Naive thymus-derived CD4-positive, alpha-beta T cell (primary cell): ENCODE data around the gene DHRS7B. TPM values are rescaled to one million over a fixed set of nuclear protein-coding genes. Genes with fewer than 3 reads are reported as not detected.

Source experiments
- ATAC-seq: fragments of 150-1000 bp; cut with Tn5 transposase; 2 replicates; pipeline ENCODE4 v1.10.0; 2021; ENCODE audit warnings: mild to moderate bottlenecking, moderate library complexity
- CTCF ChIA-PET: fragments of 350-600 bp; sonication (Branson Sonifier 250); formaldehyde crosslinking; loops from one replicate; lab custom pipeline; 2021; ENCODE audit warnings: antibody characterized with exemption; lab: Charles Lee
- POLR2A ChIA-PET: fragments of 350-600 bp; sonication (Branson Sonifier 250); formaldehyde crosslinking; loops from one replicate; lab custom pipeline; 2021; ENCODE audit warnings: antibody characterized with exemption, inconsistent platforms; lab: Charles Lee
- DNase-seq, 9 donors: peaks; one replicate each; pipeline versions ENCODE4 v3.0.0 to v3.0.0-alpha.2; 2020 to 2022; ENCODE audit warnings: mixed read lengths in 1 of 9
- H3K27ac ChIP-seq: one replicate; pipeline ENCODE4 v1.7.0; 2013; ENCODE audit warnings: mild to moderate bottlenecking, low read depth, low read length, moderate library complexity
- H3K27me3 ChIP-seq, 2 donors: one replicate each; pipeline ENCODE4 v1.7.0; 2013; ENCODE audit warnings: low read length in 2 of 2, mild to moderate bottlenecking in 2 of 2, moderate library complexity in 2 of 2; ENCODE audit not compliant: control insufficient read depth in 2 of 2, insufficient read depth in 2 of 2
- H3K36me3 ChIP-seq, 3 experiments: 1 replicate in 2 of 3; 2 replicates in 1 of 3; pipeline ENCODE4 v1.7.0; 2013; ENCODE audit warnings: low read length in 3 of 3, mild to moderate bottlenecking in 3 of 3, moderate library complexity in 1 of 3; ENCODE audit not compliant: insufficient read depth in 3 of 3, control insufficient read depth in 2 of 3
- H3K4me1 ChIP-seq, 2 donors: one replicate each; pipeline ENCODE4 v1.7.0; 2013; ENCODE audit warnings: low read length in 2 of 2, mild to moderate bottlenecking in 2 of 2, moderate library complexity in 1 of 2; ENCODE audit not compliant: control insufficient read depth in 2 of 2, insufficient read depth in 2 of 2
- H3K4me3 ChIP-seq: 2 replicates; pipeline ENCODE4 v1.7.0; 2013; ENCODE audit warnings: mild to moderate bottlenecking, low read length
- H3K9me3 ChIP-seq, 3 experiments: 1 replicate in 2 of 3; 2 replicates in 1 of 3; pipeline ENCODE4 v1.7.0; 2013; ENCODE audit warnings: low read length in 3 of 3; ENCODE audit not compliant: control insufficient read depth in 2 of 3
- H3K27ac Mint-ChIP-seq, 9 donors: one replicate each; pipeline ENCODE4 v1.8.0; 2020 to 2022; ENCODE audit warnings: mixed read lengths in 9 of 9, mild to moderate bottlenecking in 8 of 9, moderate library complexity in 5 of 9, inconsistent platforms in 2 of 9
- H3K27me3 Mint-ChIP-seq, 5 donors: one replicate each; pipeline ENCODE4 v1.8.0; 2021 to 2022; ENCODE audit warnings: mixed read lengths in 5 of 5, mild to moderate bottlenecking in 1 of 5
- H3K36me3 Mint-ChIP-seq, 5 donors: one replicate each; pipeline ENCODE4 v1.8.0; 2020 to 2022; ENCODE audit warnings: mixed read lengths in 5 of 5, mild to moderate bottlenecking in 3 of 5, inconsistent platforms in 1 of 5
- H3K4me1 Mint-ChIP-seq, 7 donors: one replicate each; pipeline ENCODE4 v1.8.0; 2020 to 2022; ENCODE audit warnings: mixed read lengths in 7 of 7, mild to moderate bottlenecking in 3 of 7, inconsistent platforms in 1 of 7
- H3K4me3 Mint-ChIP-seq, 10 donors: one replicate each; pipeline ENCODE4 v1.8.0; 2020 to 2022; ENCODE audit warnings: mild to moderate bottlenecking in 10 of 10, mixed read lengths in 10 of 10, moderate library complexity in 6 of 10, inconsistent platforms in 2 of 10
- H3K9me3 Mint-ChIP-seq, 11 donors: one replicate each; pipeline ENCODE4 v1.8.0; 2020 to 2022; ENCODE audit warnings: mixed read lengths in 11 of 11, mild to moderate bottlenecking in 4 of 11, inconsistent platforms in 1 of 11, moderate library complexity in 1 of 11
- intact Hi-C, 2 donors: fragments of 100-400 bp; cut with micrococcal nuclease; formaldehyde crosslinking; loops; one replicate each; pipeline ENCODE4 v1.15.1; 2023
- polyA plus RNA-seq, 2 donors: library from polyadenylated mRNA; unstranded; fragments of 300-500 nt; fragmentation: Illumina TruSeq; gene quantifications; one replicate each; pipeline ENCODE4 v1.2.3, GENCODE V29; 2021
- total RNA-seq, 6 experiments: library from RNA in 5 of 6; stranded (reverse) in 5 of 6; gene quantifications; 1 replicate in 5 of 6; 2 replicates in 1 of 6; pipeline ENCODE4 v1.2.3 and lab custom pipeline; 2021 to 2026

DHRS7B gene
- total and polyA plus RNA-seq, 7 experiments from 2014 or later: 5.9 to 15.1 (median 10.0) TPM

DNA sequence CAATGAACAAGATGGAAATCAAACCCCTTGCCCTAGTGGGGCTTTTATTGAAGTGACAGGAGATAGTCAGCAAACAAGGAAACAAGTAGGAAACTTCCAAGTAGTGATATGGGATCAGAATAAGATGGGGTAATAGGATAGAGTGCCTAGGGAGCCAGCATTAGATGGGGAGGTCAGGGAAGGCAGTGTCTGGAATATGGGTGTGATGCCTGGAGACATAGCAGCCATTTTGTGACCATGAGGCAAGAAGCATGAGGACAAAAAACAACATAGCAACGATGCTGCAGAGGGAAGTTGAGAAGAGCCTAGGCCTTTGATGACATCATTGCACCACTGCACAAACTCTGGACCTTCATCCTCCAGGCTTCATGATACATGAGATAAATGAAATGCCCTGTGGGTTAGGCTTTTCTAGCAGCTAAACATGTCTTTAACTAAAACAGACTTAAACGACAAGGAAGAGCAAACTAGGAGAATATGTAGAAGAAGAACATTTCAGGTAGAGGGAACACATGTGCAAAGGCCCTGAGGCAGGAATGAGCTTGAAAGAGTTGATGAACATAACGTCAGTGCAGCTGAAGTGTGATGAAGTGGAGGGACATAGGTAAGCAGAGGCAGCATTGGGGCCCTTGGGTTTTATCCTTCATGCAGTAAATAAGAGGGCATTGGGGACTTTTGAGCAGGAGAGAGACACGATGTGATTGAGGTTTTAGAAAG is 105.4 kb downstream of the DHRS7B start:
- no peaks in the 10 kb centered on the region for H3K9me3 ChIP-seq
- no peak overlapping the region for H3K27ac ChIP-seq
- Mint-ChIP-seq H3K9me3 (peaks cover 0 to 23% (median 9%) of the 10 kb centered on the region in 11 donors), H3K4me3 (no peak overlapping the region), H3K27ac (no peak overlapping the region), H3K27me3 (no peaks in the 10 kb centered on the region), H3K36me3 (peaks cover 0 to 19% (median 10%) of the 10 kb centered on the region in 5 donors), H3K4me1 (peaks cover 0 to 8% (median 0%) of the 10 kb centered on the region in 7 donors)
- no peak overlapping the region for H3K4me3 ChIP-seq
- no peaks in the 10 kb centered on the region for H3K27me3 ChIP-seq
- H3K4me1 ChIP-seq: no peaks in the 10 kb centered on the region
- H3K36me3 ChIP-seq: no peaks in the 10 kb centered on the region
- no peak for DNase-seq
- ChIA-PET CTCF (no interaction called here), POLR2A (interaction anchor here (0.7 to 1.6 kb wide), 2 partner anchors 10 to 92 kb away, joined by 4 to 6 read pairs; no protein-coding TSS in a partner anchor)
- ATAC-seq: no peak
- intact Hi-C loops: no loop called here

DNA sequence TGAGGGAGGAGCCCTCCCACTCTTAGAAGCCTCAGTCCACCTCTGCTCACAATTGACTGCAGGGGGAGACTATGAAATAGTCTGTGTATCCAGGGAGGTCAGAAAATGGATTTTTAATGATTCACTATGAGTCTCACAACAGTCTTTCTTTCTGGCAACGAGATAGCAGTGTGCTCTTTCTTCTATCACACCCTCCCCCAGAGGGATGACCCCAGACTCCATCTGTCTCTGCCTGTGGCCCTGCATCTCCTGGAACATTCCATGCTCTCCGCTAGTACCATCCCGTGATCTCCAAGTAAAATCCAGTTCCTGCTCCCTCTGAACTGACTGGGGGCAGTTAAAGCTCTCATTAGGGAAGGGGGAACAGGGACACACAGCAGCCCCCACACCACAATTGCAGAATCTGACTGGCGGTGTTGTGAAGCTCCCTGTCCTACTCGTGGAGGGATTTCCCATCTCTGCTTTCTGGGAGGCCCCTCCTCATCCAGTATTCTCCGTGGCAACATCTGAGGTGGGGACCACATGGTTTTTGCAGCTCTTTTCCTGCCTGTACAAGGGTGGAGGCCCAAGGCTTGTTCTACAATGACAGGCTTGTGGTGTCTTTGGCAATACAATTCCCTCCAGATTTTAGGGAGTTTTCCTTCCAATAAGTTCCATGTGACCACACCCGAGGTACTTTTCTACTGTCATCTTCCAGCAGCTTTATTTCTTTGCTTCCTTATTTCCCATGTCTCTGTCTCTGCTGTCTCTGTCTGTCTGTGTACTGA is 107.0 kb downstream of the DHRS7B start:
- Mint-ChIP-seq H3K36me3 (peaks cover 0 to 19% (median 10%) of the 10 kb centered on the region in 5 donors), H3K27me3 (no peaks in the 10 kb centered on the region), H3K4me1 (peaks cover 0 to 8% (median 0%) of the 10 kb centered on the region in 7 donors), H3K4me3 (no peak overlapping the region), H3K27ac (peak overlapping the region in 1 of 9 donors; percentile 22), H3K9me3 (peaks cover 0 to 23% (median 9%) of the 10 kb centered on the region in 11 donors)
- DNase-seq (no peak), ATAC-seq (no peak)
- no peak overlapping the region for H3K27ac ChIP-seq
- H3K36me3 ChIP-seq: no peaks in the 10 kb centered on the region
- H3K27me3 ChIP-seq: no peaks in the 10 kb centered on the region
- intact Hi-C loops: no loop called here
- H3K4me3 ChIP-seq: no peak overlapping the region
- CTCF ChIA-PET: no interaction called here
- POLR2A ChIA-PET: no interaction called here
- no peaks in the 10 kb centered on the region for H3K9me3 ChIP-seq
- no peaks in the 10 kb centered on the region for H3K4me1 ChIP-seq

DNA sequence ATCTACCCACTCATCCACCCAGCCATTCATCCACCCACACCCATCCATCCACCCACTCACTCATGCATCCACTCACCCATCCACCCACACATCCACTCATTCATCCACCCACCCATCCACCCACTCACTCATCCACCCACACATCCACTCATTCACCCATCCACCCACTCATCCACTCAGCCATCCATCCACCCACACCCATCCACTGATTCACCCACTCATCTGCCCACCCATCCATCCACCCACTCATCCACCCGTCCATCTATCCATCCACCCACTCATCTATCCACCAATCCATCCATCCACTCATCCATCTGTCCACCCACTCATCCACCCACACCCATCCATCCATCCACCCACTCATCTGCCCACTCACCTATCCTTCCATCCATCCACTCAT is 109.2 kb downstream of the DHRS7B start:
- CTCF ChIA-PET: no interaction called here
- no peaks in the 10 kb centered on the region for H3K36me3 ChIP-seq
- Mint-ChIP-seq H3K27ac (peak overlapping the region in 1 of 9 donors; percentile 59), H3K9me3 (peaks cover 0 to 23% (median 9%) of the 10 kb centered on the region in 11 donors), H3K4me1 (peaks cover 0 to 8% (median 0%) of the 10 kb centered on the region in 7 donors), H3K36me3 (peaks cover 0 to 19% (median 10%) of the 10 kb centered on the region in 5 donors), H3K4me3 (no peak overlapping the region), H3K27me3 (no peaks in the 10 kb centered on the region)
- POLR2A ChIA-PET: no interaction called here
- H3K27me3 ChIP-seq: no peaks in the 10 kb centered on the region
- no peaks in the 10 kb centered on the region for H3K4me1 ChIP-seq
- no peaks in the 10 kb centered on the region for H3K9me3 ChIP-seq
- no peak overlapping the region for H3K27ac ChIP-seq
- ATAC-seq (no peak), DNase-seq (no peak)
- no peak overlapping the region for H3K4me3 ChIP-seq
- intact Hi-C loops: no loop called here

DNA sequence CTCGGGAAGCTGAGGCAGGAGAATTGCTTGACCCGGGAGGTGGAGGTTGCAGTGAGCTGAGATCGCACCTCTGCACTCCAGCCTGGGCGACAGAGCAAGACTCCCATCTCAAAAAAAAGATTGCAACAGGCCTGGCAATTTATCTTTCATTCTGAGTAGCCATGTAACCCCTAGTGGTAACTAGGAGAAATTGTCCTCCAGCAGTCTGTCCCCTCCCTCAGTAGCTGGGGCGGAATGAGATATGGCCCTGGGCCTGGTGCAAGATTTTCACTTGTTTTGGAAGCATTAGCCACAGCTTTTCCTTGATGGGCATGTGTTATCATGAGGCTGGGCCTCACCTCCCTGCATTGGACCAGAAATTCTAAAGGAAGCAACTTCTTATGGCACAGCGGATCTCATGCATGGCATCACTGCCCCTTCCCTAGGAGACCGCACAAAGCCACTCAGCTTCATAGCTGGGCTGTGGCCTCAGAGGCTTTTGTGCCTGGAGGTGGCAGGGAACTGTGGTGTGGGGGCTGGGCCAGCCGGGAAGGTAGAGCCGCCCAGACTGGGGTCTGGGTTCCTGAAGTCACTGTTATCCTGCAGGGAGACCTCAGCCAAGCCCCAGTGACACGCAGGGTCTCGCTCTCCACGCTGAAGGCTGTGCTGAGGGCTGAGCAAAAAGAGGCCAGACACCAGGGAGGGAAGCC is 113.1 kb downstream of the DHRS7B start:
- intact Hi-C loops: no loop called here
- Mint-ChIP-seq H3K27me3 (no peaks in the 10 kb centered on the region), H3K9me3 (peaks cover 0 to 9% (median 0%) of the 10 kb centered on the region in 11 donors), H3K27ac (no peak overlapping the region), H3K4me1 (peaks cover 0 to 10% (median 1%) of the 10 kb centered on the region in 7 donors), H3K36me3 (peaks cover 0 to 5% (median 0%) of the 10 kb centered on the region in 5 donors), H3K4me3 (no peak overlapping the region)
- no peak for DNase-seq
- Histone ChIP-seq H3K27ac (no peak overlapping the region), H3K4me1 (no peaks in the 10 kb centered on the region), H3K27me3 (no peaks in the 10 kb centered on the region), H3K4me3 (no peak overlapping the region), H3K36me3 (peaks cover 0 to 19% (median 0%) of the 10 kb centered on the region in 3 experiments), H3K9me3 (no peaks in the 10 kb centered on the region)
- ATAC-seq: peak; percentile 62
- POLR2A ChIA-PET: no interaction called here
- CTCF ChIA-PET: no interaction called here

DNA sequence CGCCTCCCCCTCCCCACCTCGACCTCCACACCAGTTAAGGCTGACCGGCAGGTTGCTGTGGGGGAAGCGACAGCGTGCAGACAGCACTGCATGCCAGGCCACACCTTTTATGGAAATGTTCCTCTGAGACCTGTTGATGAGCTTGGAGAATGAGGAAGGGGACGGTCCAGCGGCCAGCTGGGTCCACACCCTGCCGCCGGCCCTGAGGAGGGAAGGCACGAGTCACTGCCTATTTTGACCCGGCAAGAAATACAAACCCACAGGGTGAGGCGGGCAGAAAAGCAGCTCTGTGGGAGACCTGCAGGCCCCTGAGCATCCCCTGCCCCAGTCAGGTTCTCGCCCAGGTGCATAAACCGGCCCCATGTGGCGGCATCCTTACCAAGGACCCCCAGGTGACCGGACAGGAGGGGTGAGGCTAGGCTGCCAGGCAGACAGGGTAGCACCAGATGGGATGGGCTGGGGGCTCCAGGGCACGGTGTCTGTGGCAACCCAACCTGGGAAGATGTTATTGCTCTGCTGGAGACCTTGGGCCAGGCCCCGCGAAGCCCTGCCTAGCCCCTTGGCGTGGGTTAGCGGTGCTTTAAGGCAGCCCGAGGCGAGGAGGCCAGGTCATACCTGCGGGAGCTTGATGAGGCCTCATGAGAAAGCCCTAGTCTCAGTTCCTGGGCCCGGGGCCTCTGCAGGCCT is 113.7 kb downstream of the DHRS7B start:
- H3K4me3 ChIP-seq: no peak overlapping the region
- POLR2A ChIA-PET: no interaction called here
- H3K4me1 Mint-ChIP-seq: peaks cover 0 to 9% (median 2%) of the 10 kb centered on the region in 7 donors

More for the DNA sequence above, 113.7 kb downstream of the DHRS7B start:
- H3K27ac ChIP-seq: no peak overlapping the region
- peaks cover 0 to 19% (median 0%) of the 10 kb centered on the region in 3 experiments for H3K36me3 ChIP-seq
- H3K4me1 ChIP-seq: no peaks in the 10 kb centered on the region
- intact Hi-C loops: no loop called here
- Mint-ChIP-seq H3K27me3 (no peaks in the 10 kb centered on the region), H3K9me3 (peaks cover 0 to 7% (median 0%) of the 10 kb centered on the region in 11 donors), H3K36me3 (peaks cover 0 to 3% (median 0%) of the 10 kb centered on the region in 5 donors), H3K27ac (no peak overlapping the region), H3K4me3 (no peak overlapping the region)
- CTCF ChIA-PET: no interaction called here
- ATAC-seq (no peak), DNase-seq (no peak)
- H3K9me3 ChIP-seq: no peaks in the 10 kb centered on the region
- no peaks in the 10 kb centered on the region for H3K27me3 ChIP-seq
